Activated naive CD4-positive, alpha-beta T cell treated with Interleukin-2 at 50 U/mL for 16 hours (primary cell): Measurements from ENCODE around the gene MAN1C1.
A peak's percentile ranks its signal among the peaks of the same experiment; 100 is the strongest.

Experiments used
- DNase-seq: peaks from one replicate; pipeline ENCODE4 v3.0.0-alpha.2; 2020

Gene MAN1C1

GRCh38 chr1:25804964-25805862 is 188.6 kb downstream of the MAN1C1 start:
- DNase-seq = no peak

- DNase-seq = no peak
These were observed 189.3 kb downstream of the MAN1C1 start for GRCh38 chr1:25805863-25806225.

GRCh38 chr1:25806418-25806817 is 189.8 kb downstream of the MAN1C1 start:
- no peak for DNase-seq

- DNase-seq = no peak
These were observed 191.1 kb downstream of the MAN1C1 start for GRCh38 chr1:25807480-25808390.

GRCh38 chr1:25808481-25809244 is 192.1 kb downstream of the MAN1C1 start:
- no peak for DNase-seq

GRCh38 chr1:25809283-25809926 is 192.8 kb downstream of the MAN1C1 start:
- no peak for DNase-seq

- DNase-seq = no peak
These were observed 193.3 kb downstream of the MAN1C1 start for GRCh38 chr1:25809929-25810328.

- peak; percentile 82 for DNase-seq
These were observed 194.0 kb downstream of the MAN1C1 start for GRCh38 chr1:25810341-25811299.

GRCh38 chr1:25811384-25812082 is 194.9 kb downstream of the MAN1C1 start:
- DNase-seq = no peak

GRCh38 chr1:25813071-25813733 is 196.6 kb downstream of the MAN1C1 start:
- DNase-seq = no peak

GRCh38 chr1:25813734-25814471 is 197.3 kb downstream of the MAN1C1 start:
- no peak for DNase-seq

GRCh38 chr1:25814549-25815087 is 198.0 kb downstream of the MAN1C1 start:
- DNase-seq = no peak

- no peak for DNase-seq
These were observed 198.9 kb downstream of the MAN1C1 start for GRCh38 chr1:25815208-25816111.

- DNase-seq = no peak
These were observed 199.6 kb downstream of the MAN1C1 start for GRCh38 chr1:25816112-25816718.

- DNase-seq = no peak
These were observed 201.4 kb downstream of the MAN1C1 start for GRCh38 chr1:25817840-25818501.

- DNase-seq = no peak
These were observed 202.0 kb downstream of the MAN1C1 start for GRCh38 chr1:25818569-25818968.
